ENCODE results near the gene MRI1.

The MRI1 gene

GRCh38 chr19:13799669-13800068 is 35.3 kb downstream of the MRI1 start:
- no peak for DNase-seq
- intact Hi-C loops (cut with DNase I; ENCODE audit: low total_unique reads), result loop anchor here (5.0 kb wide), 1 partner anchor 33 kb away; no protein-coding TSS in a partner anchor
- Histone ChIP-seq H3K27me3 (no peaks in the 10 kb centered on the region), H3K4me1 (peaks cover 0 to 35% (median 26%) of the 10 kb centered on the region in 4 donors), H3K4me3 (no peak overlapping the region), H3K9me3 (no peaks in the 10 kb centered on the region), H3K27ac (no peak overlapping the region), H3K36me3 (peaks cover 0 to 3% (median 0%) of the 10 kb centered on the region in 3 donors)
- TF ChIP-seq, protein P1, sequence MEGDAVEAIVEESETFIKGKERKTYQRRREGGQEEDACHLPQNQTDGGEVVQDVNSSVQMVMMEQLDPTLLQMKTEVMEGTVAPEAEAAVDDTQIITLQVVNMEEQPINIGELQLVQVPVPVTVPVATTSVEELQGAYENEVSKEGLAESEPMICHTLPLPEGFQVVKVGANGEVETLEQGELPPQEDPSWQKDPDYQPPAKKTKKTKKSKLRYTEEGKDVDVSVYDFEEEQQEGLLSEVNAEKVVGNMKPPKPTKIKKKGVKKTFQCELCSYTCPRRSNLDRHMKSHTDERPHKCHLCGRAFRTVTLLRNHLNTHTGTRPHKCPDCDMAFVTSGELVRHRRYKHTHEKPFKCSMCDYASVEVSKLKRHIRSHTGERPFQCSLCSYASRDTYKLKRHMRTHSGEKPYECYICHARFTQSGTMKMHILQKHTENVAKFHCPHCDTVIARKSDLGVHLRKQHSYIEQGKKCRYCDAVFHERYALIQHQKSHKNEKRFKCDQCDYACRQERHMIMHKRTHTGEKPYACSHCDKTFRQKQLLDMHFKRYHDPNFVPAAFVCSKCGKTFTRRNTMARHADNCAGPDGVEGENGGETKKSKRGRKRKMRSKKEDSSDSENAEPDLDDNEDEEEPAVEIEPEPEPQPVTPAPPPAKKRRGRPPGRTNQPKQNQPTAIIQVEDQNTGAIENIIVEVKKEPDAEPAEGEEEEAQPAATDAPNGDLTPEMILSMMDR (IDR thresholded peaks at IDR 0.05), result no peak

DNA sequence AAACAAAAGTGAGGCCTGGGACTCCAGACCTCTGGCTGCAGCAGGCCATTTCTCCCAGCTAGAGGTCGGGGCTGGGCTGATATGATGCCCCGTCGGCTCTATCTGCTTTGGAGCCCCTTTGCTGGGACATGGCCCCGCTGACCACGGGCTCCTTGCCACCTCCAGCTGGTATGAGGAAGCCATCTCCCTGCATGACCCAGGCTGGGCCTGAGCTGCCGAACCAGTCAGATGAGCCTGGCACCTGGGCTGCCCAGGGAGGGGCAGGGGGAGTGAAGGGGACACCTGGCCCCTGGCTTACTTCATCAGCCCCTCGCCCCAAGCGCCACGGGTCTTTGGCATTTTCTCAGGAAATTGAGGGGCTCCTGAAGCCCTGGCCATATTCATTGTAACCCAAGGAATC is 38.7 kb downstream of the MRI1 start:
- intact Hi-C loops (cut with DNase I; ENCODE audit: low total_unique reads), result no loop called here
- Histone ChIP-seq H3K27ac (no peak overlapping the region), H3K27me3 (no peaks in the 10 kb centered on the region), H3K4me3 (no peak overlapping the region), H3K36me3 (peaks cover 0 to 31% (median 0%) of the 10 kb centered on the region in 3 donors), H3K9me3 (no peaks in the 10 kb centered on the region), H3K4me1 (peaks cover 0 to 9% (median 3%) of the 10 kb centered on the region in 4 donors)
- DNase-seq, result no peak
- TF ChIP-seq, protein P1 (IDR thresholded peaks at IDR 0.05), result no peak

DNA sequence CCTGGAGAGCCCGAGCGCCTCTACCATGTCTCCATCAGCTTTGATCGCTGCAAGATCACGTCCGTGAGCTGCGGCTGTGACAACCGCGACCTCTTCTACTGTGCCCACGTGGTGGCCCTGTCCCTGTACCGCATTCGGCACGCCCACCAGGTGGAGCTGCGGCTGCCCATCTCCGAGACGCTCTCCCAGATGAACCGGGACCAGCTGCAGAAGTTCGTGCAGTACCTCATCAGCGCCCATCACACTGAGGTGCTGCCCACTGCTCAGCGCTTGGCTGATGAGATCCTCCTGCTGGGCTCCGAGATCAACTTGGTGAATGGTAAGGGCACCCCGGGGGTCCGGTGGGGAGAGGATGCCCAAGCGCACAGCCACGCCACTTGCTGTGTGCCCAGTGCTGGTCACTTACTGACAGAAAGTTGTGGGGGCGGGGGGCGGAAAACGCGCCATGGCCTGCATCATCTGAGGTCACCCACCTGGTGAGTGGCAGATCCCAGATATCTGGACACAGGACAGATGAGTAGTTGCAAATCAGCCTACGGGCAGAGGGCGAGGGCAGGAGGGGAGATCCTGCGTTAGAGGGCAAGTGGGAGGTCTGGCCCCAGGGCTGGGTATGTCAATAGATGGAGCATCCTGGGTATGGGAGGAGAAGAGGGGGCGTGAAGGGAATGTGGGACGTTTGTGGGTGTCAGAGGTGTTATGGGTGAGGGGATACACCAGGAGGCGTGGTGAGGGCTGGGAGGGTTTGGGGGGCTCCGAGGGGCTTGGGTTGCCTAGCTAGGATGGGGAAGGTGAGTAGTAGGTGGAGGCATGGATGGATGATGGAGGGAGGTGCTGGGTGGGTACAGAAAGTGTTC is 40.7 kb downstream of the MRI1 start:
- Histone ChIP-seq H3K4me3 (no peak overlapping the region), H3K27ac (no peak overlapping the region), H3K4me1 (no peaks in the 10 kb centered on the region), H3K9me3 (no peaks in the 10 kb centered on the region), H3K27me3 (no peaks in the 10 kb centered on the region), H3K36me3 (peaks cover 6 to 49% (median 10%) of the 10 kb centered on the region in 3 donors)
- TF ChIP-seq, protein P1 (IDR thresholded peaks at IDR 0.05), result peak in 1 of 2 experiments; percentile 35
- no peak for DNase-seq
- intact Hi-C loops (cut with DNase I; ENCODE audit: low total_unique reads), result no loop called here

- no peaks in the 10 kb centered on the region for H3K27me3 ChIP-seq
- DNase-seq, result no peak
- no peaks in the 10 kb centered on the region for H3K4me1 ChIP-seq
- H3K36me3 ChIP-seq, result peaks cover 6 to 65% (median 10%) of the 10 kb centered on the region in 3 donors
- intact Hi-C loops (cut with DNase I; ENCODE audit: low total_unique reads), result no loop called here
- H3K27ac ChIP-seq, result no peak overlapping the region
- H3K4me3 ChIP-seq, result no peak overlapping the region
- H3K9me3 ChIP-seq, result no peaks in the 10 kb centered on the region
- TF ChIP-seq, protein P1 (IDR thresholded peaks at IDR 0.05), result no peak
Observed at GRCh38 chr19:13806728-13807127, 42.4 kb downstream of the MRI1 start.

DNA sequence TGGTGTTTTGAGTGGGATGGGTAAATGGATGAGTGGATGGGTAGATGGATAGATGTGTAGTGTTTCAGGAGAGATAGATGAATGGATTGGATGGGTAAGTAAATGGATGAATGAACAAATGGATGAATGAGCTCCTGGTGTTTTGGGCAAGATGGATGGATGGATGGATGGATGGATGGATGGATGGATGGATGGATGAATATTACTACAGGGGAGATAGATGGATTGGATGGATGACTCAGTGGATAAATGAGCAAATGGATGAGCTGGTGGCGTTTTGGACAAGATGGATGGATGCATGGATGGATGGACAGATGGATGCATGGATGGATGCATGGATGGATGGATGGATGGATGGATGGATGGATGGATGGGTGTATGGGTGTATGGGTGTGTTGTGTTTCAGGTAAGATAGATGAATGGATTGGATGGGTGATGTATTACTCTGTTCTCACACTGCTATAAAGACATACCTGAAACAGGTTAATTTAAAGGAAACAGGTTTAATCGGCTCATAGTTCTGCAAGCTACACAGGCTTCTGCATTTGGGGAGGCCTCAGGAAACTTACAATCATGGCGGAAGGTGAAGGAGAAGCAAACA is 43.2 kb downstream of the MRI1 start:
- Histone ChIP-seq H3K36me3 (peaks cover 6 to 73% (median 10%) of the 10 kb centered on the region in 3 donors), H3K4me3 (no peak overlapping the region), H3K4me1 (no peaks in the 10 kb centered on the region), H3K27ac (no peak overlapping the region), H3K27me3 (no peaks in the 10 kb centered on the region), H3K9me3 (no peaks in the 10 kb centered on the region)
- intact Hi-C loops (cut with DNase I; ENCODE audit: low total_unique reads), result no loop called here
- DNase-seq, result no peak
- TF ChIP-seq, protein P1 (IDR thresholded peaks at IDR 0.05), result no peak

All from tibial artery (tissue), 4 donors.